ENCODE results near the gene PAK2.
"Not testable (repeated sequence)": the region's sequence is repeated elsewhere in the genome, so short reads cannot be mapped to it uniquely, and the experiment has no call there.

- not testable (repeated sequence) for TF ChIP-seq CTCF, POLR2A, EP300 (IDR thresholded peaks at IDR 0.05)
Observed at GRCh38 chr3:196844235-196845219, 104.9 kb downstream of the PAK2 start.

All from tibial nerve (tissue), 4 donors.